GM19397 (cell line): ENCODE measurements around the gene SDHAF2.
"Not testable (repeated sequence)": the region's sequence is repeated elsewhere in the genome, so short reads cannot be mapped to it uniquely, and the experiment has no call there.

Experiments
- ATAC-seq: cut with Tn5 transposase; IDR thresholded peaks from one replicate; pipeline ENCODE4 v1.9.1; 2021; ENCODE audit warnings: mild to moderate bottlenecking, moderate library complexity; ENCODE audit not compliant: unreplicated experiment

SDHAF2 gene

DNA sequence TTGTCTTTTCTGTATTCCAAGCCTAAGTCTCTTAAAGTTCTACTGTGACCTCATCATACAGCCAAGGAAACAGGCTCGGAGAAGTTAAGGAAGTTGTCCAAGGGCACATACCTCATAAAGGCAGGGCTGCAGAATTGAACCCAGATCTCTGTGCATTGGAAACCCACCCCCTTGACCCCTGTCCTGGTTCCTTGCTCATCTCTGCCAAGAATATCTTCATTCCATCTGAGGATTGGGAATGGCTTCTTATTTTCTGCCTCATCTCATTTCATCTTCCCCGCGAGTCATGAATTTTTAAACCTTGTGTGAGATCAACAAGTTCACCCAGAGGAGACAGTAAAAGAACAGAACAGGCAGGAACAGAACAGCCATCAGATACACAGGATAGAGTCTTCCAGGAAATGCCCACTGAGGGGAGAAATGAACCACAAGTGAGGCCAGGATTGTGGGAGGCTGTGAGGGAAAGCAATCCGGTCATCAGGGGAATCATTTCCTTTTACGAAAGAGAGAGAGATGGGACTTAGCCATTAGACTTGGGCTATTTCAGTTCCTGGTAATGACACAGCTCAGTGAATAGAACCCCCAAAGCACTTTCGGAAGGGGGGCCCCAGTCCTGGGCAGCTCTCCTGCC lies 44.2 kb downstream of the SDHAF2 start:
- no peak for ATAC-seq

DNA sequence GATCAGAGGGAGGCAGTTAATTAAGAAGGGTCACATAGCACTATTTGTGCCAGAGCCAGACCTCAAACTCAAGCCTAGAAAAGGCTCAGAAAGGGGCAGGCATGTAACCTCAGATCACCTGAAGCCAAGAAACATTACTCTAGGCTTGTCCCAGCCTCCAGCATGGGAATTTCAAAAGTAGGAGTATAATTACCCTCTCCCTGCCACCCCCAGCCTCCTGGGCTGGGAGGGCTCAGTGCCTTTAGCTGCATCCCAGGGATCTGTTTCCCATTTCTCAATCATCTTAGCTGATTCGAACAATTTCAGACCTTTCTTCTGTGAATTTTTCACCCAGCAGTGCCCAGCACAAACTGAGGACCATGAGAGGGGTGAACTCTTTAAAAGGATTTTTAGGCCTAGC lies 45.5 kb downstream of the SDHAF2 start:
- no peak for ATAC-seq

DNA sequence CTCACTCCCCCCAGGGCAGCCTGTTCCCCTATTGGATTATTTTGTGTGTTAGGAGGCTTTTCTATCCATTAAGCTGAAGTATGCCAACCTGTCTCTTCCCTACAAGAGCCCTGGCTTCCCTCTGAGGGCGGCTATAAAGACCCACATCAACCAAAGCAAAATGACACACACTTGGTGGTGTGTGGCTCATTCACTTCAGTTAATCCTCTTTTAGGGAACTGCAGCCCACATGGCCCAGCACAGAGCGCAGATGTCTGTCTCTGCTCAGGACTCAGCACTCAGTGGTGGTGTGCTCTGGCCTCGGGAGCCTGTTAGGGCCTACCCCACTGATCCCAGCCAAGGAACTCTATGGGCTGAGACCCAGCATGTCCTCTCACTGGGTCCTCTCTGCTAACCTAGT lies 46.4 kb downstream of the SDHAF2 start:
- ATAC-seq = no peak

DNA sequence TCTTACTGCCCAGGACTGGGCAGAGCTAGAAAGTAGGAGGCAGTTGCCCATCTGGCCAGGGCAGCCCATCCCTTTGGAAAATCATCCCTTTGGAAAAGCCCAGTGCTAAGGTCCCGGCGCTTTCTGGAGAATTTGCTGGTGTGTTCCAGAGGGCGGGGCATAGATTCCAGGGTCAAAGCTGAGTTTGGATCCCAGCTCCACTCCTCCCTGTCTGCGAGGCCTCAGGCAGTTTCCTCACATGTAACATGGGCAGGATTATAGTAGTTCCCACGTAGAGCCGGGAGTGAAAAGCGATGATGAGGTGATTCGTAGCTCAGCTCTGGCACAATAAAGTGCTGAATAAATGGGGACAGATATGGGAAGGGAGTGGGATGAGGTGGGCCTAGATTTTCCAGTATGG lies 47.2 kb downstream of the SDHAF2 start:
- no peak for ATAC-seq

DNA sequence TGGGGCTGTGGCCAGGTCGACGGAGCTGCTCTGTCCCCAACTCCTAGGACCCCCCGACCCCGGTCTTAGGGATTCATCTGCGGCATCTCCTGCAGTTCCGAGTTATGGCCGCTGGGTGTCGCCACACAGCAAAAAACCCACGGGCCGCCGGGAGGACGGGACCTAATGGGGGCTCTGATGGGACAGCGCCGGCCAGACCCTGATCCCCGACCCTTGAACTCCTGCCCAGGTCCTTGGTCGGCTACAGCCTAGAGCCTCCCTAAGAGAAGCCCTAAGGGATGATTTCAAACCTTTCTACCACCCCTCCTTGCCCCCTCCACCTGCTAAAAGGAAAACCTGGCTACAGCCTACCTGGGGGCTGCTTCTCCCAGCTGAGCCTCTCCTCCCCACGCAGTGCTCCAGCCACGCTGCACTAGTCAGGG lies 47.8 kb downstream of the SDHAF2 start:
- ATAC-seq = no peak

DNA sequence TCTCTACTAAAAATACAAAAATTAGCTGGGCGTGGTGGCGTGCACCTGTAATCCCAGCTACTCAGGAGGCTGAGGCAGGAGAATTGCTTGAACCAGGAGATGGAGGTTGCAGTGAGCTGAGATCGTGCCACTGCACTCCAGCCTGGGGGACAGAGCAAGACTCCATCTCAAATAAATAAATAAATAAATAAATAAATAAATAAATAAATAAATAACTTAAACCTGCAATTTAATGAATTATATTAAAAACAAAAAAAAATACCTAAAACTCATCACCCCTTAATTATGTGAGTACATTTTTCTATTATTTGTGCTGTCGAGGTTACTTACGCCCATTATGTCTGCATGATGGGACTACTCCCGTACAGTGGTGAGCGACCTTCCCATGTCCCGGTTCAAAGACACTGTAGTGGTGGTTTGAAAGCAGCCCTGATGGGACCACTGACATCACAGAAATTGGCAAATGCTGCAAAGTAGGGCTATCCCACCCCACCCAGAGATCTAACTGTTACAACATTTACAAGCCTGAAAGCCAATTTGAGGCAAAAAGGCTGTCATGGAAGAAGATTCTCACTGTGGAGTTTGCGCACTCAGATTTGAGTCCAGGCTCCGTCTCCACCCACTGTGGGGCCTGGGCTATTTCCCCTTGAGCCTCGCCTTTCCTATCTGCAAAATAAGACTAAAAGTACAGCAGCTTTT lies 49.6 kb downstream of the SDHAF2 start:
- not testable (repeated sequence) for ATAC-seq

DNA sequence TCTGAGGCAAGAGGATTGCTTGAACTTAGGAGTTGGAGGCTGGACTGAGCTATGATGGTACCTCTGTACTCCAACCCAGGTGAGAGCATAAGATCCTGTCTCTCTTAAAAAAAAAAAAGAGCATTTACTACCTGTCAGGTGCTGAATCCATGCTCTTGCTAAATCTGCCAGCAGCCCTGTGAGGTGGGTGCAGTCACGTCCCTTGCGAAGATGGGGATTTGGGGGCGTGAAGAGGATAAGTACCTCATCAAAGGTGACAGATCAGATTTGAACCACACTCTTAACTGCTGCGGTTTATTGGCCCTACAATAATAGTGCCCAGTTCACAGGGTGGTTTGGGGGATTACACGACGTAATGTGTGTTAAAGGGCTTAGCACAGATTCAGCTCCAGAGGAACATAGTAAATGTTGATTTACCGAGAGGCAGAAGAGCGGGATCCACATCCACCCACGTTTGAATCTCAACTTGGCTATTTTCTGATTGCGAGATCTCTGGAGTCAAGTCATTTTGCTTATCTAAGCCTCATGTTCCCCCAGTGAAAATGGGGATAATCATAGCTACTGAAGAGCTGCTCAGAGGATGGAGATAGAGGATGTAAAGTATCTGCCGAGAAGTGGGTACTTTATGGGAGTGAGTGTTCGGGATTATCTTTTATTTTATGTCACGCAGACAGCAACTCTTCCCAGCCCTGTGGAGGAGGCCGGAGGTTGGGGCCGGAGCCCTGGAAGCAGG lies 50.5 kb downstream of the SDHAF2 start:
- no peak for ATAC-seq

DNA sequence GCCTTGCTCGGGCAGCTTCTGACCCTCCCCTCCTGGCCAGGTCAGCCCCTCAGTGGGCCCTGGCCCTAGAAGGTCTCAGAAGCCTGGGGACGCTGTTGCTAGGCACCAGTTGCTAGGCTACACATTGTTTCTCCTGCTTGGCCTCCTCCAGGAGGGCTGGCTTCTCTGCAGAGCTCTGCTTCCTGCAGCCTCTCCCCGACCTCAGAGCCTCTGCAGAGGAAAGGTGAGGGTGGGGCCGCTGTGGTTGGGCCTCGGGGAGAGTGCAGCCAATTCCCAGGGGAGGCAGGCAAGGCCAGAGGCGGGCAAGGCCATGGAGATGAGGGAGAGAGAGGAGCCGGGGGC lies 51.0 kb downstream of the SDHAF2 start:
- ATAC-seq = no peak

DNA sequence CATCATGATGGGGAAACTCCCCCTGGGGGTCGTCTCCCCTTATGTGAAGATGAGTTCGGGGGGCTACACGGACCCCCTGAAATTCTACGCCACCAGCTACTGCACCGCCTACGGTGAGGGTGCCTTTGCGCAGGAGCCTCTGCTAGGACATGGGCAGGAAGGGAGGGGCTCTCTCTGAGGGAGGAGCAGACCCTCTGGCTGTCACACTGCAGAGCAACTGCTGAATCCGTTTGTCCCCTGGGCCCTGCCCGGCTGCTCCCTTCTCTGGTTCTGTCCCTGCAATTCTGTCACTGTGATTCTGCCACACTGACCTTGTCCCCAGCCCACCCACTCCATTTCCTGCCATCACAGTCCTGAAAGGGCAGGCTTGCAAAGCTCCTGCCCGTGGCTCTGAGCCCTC lies 51.9 kb downstream of the SDHAF2 start:
- ATAC-seq = no peak

DNA sequence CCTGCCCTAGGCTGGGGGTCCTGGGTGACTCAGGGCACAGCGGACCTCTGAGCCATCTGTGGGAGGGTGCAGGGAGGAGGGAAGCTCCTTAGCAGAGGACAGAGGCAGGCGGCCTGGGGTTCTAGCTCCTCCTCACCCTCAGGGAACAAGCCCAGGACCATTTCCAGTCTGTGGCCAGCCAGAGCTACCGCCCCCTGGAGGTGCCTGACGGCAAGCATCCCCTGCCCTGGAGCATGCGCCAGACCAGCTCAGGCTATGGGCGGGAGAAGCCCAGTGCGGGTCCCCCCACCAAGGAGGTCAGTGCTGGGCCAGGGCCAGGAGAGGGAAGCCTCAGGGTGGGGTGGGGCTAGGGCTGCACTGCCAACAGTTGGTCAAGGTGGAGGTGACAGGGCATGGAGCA lies 52.6 kb downstream of the SDHAF2 start:
- ATAC-seq = no peak

DNA sequence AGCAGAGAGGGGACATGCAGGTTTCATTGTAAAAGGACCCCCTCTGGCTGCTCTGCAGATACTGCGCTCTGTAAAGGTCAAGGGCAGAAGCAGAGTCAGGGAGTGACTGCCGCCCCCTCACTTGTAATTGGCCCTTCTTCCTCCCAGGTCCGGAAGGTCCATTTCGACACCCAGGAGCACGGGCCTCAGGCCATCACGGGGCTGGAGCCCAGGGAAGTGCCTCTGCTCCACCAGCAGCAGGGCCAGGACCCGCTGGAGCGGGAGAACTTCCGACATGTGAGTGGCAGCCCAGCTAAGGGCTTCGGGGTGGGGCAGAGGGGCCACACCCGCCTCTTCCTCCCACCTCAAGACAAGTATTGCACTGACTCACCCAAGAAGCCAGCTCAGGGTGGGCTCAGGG lies 54.6 kb downstream of the SDHAF2 start:
- ATAC-seq = no peak

DNA sequence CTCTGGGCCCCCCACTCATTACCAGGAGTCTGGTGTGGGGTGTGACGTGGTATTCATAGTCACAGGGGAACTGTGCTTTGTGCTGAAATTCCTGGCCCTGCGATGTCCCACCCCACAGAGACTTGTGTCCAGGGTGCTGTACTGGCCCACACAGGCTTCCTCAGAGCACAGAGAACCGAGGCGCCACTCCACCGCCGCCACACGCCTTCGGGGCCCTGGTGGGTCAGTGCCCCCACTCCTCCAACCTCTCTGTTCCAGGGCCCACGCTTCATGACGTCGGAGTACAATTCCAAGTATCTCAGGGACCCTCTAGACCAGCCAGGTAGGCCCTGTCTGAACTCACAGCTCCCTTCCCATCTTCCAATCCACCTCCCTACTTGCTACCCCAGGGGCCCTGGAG lies 55.2 kb downstream of the SDHAF2 start:
- no peak for ATAC-seq

DNA sequence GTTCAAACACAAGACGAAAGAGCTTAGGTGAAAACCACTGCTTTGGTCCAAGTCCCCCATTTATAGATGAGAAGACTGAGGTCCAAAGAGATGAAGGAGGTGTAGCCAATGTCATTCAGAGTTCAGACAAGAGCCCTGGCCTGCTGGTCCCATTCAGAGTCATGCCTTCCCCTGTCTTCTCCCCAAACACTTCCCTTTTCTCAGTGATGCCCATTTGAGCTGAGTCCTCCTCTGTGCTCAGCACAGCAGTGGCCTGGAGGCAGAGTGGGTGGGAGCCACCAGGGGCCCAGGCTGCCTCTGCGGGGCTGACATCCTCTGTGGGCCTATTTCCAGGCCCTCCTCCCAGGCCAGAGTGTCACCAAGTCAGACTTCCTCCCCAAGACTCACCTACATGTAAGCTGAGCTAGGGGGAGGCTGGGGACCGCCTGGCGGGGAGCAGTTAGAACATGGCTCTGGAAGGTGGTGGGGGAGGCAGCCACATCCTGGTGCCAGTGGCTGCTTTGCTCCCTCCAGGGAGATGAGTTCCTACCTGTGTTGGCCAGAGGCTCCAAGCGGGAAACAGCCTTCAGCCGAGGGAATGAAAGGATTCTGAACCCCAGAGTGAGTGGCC lies 56.2 kb downstream of the SDHAF2 start:
- no peak for ATAC-seq

DNA sequence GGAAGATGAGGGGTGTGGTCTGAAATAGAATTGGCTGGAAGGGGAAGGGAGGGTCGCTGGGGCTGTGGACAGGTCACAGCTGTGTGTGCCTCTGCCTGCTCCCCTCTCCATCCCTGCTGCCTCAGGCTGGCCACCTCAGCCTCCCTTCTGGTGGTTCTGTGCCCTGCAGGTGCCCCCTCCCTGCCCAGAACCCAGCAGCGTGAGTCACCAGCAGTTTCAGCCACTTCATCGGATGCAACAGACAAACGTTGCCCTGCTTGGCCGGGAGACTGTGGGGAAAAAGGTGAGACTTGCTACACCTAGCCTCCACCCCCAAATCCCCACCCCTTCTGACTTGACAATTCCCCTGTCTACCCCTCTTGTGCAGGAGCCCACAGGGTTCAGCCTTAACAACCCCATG lies 56.9 kb downstream of the SDHAF2 start:
- no peak for ATAC-seq

DNA sequence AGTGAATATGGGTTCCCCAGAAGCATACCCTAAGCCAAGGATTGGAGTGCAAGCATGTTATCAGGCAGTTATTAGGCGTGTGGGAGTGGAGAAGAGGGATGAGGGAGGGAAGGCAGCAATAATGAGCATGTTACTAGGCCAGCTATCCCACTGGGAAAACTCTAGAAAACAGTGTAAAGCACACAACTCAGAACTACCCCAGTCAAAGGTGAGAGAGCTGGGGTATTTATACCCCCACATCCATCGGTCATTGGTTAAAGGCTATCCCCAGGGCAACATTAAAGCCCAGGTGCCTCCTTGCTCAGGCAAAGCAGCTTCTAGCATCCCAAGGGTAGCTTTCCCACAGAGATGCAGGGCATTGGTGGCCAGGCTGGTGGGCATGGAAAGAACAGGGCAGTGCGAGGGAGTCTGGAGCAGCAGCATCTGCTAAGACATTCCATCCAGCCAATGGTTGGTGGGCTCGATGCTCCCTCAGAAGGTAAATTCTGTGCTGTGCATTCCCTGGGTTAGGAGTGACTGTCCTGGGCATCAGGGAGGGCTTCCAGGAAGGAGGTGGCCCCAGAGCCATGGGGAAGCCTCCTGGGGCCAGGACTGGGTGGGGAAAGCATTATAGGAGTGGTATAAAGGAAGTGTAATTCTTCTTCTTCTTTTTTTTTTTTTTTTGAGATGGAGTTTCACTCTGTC lies 57.6 kb downstream of the SDHAF2 start:
- ATAC-seq = no peak

DNA sequence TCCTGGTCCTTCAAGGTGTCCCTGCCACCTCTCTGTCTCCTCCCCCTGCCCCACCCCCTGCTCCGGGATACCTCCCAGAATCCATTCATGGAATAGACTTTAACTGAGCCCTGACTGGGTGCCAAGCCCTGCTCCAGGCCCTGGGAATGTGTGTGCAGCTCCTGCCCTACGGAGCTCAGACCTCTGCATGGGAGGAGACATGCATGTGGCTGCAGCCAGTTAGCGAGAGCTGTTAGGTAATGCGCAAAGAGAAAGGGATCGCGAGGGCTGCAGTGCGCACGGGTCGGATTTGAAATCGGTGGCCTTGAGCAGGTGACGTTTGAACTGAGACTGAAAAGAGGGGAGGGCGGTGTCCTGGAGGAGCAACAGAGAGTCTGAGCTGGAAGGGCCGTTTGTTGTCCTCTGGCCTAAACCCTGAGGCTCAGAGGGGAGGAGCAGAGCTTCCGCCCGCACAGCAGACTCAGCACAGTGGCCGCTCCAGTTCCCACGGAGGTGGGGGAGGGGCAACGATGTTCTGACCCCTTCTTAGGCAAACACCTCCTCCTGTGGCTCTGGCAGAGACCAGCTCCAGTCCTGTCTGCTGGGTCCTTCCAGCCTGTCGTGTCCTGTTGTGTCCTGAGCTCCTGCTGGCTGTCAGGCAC lies 58.8 kb downstream of the SDHAF2 start:
- no peak for ATAC-seq

DNA sequence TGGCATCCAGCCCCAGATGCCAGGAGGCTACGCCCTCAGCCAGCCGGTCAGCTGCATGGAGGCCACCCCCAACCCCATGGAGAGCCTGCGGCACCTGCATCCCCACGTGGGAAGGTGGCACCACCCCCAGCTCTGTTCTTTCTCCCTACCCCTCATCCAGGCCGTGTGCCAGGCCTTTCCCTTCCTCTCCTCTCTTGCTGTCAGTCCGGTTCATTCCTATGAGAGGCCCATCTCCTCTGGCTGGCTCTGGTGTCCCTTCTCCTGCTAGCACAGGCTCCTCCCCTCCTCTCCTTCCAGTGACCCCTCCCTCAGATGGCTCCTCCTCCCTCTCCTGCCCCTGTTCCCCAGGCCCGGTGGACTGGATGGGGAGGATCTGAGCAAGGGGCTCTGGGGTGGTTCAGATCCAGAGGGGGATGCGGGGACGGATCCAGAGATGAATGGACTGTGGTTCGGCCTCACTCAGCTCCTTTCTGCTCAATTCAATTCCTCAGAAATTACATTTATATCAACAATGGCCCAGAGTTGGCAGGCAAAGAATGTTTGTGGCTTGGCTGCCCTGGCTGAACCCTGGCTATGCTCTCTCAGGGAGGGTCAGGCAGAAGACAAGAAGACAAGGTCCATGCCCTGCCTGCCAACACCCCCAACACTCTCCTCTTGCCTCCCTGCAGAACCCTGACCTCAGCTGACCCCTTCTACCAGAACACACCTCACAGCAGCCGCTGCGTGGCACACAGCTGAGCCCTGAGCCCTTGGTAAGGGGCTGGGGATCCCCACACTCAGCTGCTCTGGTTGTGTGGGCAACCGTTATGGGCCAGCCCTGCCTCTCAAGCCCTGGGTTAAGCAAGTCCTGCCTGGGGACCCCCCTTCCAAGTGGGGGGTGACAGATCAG lies 60.2 kb downstream of the SDHAF2 start:
- no peak for ATAC-seq

DNA sequence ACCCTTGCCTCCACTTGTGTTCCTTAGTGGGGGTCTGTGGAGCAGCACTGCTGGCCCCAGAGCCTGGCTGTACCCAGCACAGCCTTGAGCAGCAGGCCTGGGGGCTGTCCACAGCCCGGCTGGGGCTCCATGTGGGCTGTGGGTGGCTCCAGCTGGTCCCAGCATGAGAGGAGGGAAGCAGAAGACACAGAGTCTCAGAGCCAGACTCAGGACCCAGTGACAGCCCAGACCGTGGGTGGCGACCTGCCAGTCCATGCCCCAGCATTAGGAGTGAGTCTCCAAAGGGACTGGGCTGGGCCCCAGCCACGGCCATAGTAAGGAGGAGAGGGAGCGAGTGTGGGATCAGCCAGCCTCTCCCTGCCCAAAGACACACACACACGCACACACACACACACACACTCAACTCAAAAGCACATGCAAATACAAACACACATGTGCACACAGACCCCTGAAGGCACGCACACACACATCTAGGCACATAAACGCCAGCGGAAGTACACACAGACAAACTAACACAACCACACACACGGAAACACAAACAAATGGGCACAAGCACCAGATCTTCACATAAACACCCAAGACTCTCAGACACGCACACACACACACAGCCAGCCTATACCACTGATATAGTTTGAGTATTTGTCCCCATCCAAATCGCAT lies 61.9 kb downstream of the SDHAF2 start:
- ATAC-seq = no peak

DNA sequence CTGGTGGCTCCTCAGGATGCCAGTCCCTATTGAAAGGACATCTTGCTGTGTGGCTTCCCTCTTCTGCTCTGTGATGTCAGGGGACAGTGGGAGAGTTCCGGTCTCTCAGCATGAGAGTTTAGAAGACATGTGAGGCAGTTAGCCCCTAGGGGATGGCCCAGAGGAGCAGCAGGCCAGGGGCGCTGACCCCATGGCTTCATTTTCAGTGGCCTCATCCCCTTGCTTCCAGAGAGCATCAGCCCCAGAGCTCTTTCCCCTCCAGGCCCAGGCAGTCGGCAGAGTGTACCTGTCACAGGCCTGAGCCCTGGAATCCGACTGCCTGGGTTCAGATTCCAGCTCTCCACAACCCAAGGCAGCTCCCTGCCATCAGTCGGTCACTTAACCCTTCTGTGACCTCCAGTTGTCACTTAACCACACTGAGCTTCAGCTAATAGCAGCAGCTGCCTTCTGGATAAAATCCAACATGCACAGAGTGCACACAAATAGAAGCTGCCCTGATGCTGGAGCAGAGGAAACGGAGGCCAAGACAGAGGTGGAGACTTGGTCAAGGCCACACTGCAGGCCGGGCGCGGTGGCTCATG lies 64.5 kb downstream of the SDHAF2 start:
- ATAC-seq = no peak
